Activated B cell treated with CpG ODN at 0.5 μM for 24 hours (primary cell): ENCODE measurements around the gene SOCS6. TPM values are rescaled to one million over a fixed set of nuclear protein-coding genes. Genes with fewer than 3 reads are reported as not detected.

Experiments
- ATAC-seq: fragments of 200-7000 bp; cut with Tn5 transposase; one replicate; pipeline ENCODE4 v1.10.0; 2021; ENCODE audit warnings: low read depth, mild to moderate bottlenecking, moderate library complexity
- CTCF ChIA-PET: fragments of 350-600 bp; sonication (Branson Sonifier 250); formaldehyde crosslinking; loops from one replicate; lab custom pipeline; 2021; ENCODE audit warnings: antibody characterized with exemption; lab: Charles Lee
- POLR2A ChIA-PET: fragments of 350-600 bp; sonication (Branson Sonifier 250); formaldehyde crosslinking; loops from one replicate; lab custom pipeline; 2021; ENCODE audit warnings: antibody characterized with exemption; lab: Charles Lee
- DNase-seq: peaks from one replicate; pipeline ENCODE4 v3.0.0; 2022
- H3K27ac Mint-ChIP-seq: one replicate; pipeline ENCODE4 v1.8.0; 2020; ENCODE audit warnings: mixed read lengths
- H3K27me3 Mint-ChIP-seq: one replicate; pipeline ENCODE4 v1.8.0; 2021; ENCODE audit warnings: mixed read lengths
- H3K36me3 Mint-ChIP-seq: one replicate; pipeline ENCODE4 v1.8.0; 2021; ENCODE audit warnings: low read depth, mixed read lengths
- H3K4me1 Mint-ChIP-seq: one replicate; pipeline ENCODE4 v1.8.0; 2021; ENCODE audit warnings: mixed read lengths
- H3K4me3 Mint-ChIP-seq: one replicate; pipeline ENCODE4 v1.8.0; 2020; ENCODE audit warnings: mild to moderate bottlenecking, mixed read lengths
- H3K9me3 Mint-ChIP-seq: one replicate; pipeline ENCODE4 v1.8.0; 2020; ENCODE audit warnings: mixed read lengths
- CTCF ChIP-seq: fragments of 200-600 bp; IDR thresholded peaks from one replicate; pipeline ENCODE4 v1.8.0; 2022; ENCODE audit warnings: antibody characterized with exemption, mild to moderate bottlenecking
- intact Hi-C: fragments of 100-400 bp; cut with micrococcal nuclease; formaldehyde crosslinking; loops from one replicate; pipeline ENCODE4 v1.15.1; 2024
- total RNA-seq: library from RNA; stranded (reverse); gene quantifications from 2 replicates; pipeline ENCODE4 v1.2.3, GENCODE V29; 2022

The SOCS6 gene
- total RNA-seq, 1 donor from 2014 or later: 1.1 TPM

- ChIA-PET CTCF (no interaction called here), POLR2A (no interaction called here)
- Mint-ChIP-seq H3K9me3 (peaks cover 3% of the 10 kb centered on the region), H3K27ac (no peak overlapping the region), H3K27me3 (no peaks in the 10 kb centered on the region), H3K36me3 (no peaks in the 10 kb centered on the region), H3K4me1 (peaks cover 6% of the 10 kb centered on the region), H3K4me3 (no peak overlapping the region)
- ATAC-seq (no peak), DNase-seq (no peak)
- TF ChIP-seq CTCF: no peak
- intact Hi-C loops: no loop called here
Measured at GRCh38 chr18:70329071-70329470, 40.2 kb downstream of the SOCS6 start.

- CTCF ChIA-PET: no interaction called here
- Mint-ChIP-seq H3K27ac (no peak overlapping the region), H3K36me3 (no peaks in the 10 kb centered on the region), H3K4me1 (peaks cover 6% of the 10 kb centered on the region), H3K9me3 (peaks cover 8% of the 10 kb centered on the region), H3K4me3 (no peak overlapping the region), H3K27me3 (no peaks in the 10 kb centered on the region)
- intact Hi-C loops: no loop called here
- no peak for DNase-seq
- no peak for ATAC-seq
- no peak for TF ChIP-seq CTCF
- POLR2A ChIA-PET: no interaction called here
Measured at GRCh38 chr18:70330887-70331286, 42.0 kb downstream of the SOCS6 start.

- Mint-ChIP-seq H3K36me3 (no peaks in the 10 kb centered on the region), H3K9me3 (peaks cover 8% of the 10 kb centered on the region), H3K4me3 (no peak overlapping the region), H3K27ac (no peak overlapping the region), H3K4me1 (peaks cover 4% of the 10 kb centered on the region), H3K27me3 (no peaks in the 10 kb centered on the region)
- intact Hi-C loops: no loop called here
- ATAC-seq (no peak), DNase-seq (no peak)
- ChIA-PET POLR2A (no interaction called here), CTCF (no interaction called here)
- TF ChIP-seq CTCF: no peak
Measured at GRCh38 chr18:70331456-70332097, 42.7 kb downstream of the SOCS6 start.

- TF ChIP-seq CTCF: no peak
- ChIA-PET POLR2A (no interaction called here), CTCF (no interaction called here)
- Mint-ChIP-seq H3K27me3 (no peaks in the 10 kb centered on the region), H3K36me3 (no peaks in the 10 kb centered on the region), H3K27ac (no peak overlapping the region), H3K9me3 (peaks cover 8% of the 10 kb centered on the region), H3K4me3 (no peak overlapping the region), H3K4me1 (peaks cover 4% of the 10 kb centered on the region)
- no peak for ATAC-seq
- DNase-seq: no peak
- intact Hi-C loops: no loop called here
Measured at GRCh38 chr18:70332694-70333093, 43.8 kb downstream of the SOCS6 start.

GRCh38 chr18:70333316-70333715 lies 44.5 kb downstream of the SOCS6 start:
- no peak overlapping the region for H3K4me3 Mint-ChIP-seq

More at GRCh38 chr18:70333316-70333715, 44.5 kb downstream of the SOCS6 start:
- DNase-seq (no peak), ATAC-seq (no peak)
- intact Hi-C loops: no loop called here
- CTCF ChIA-PET: no interaction called here
- Mint-ChIP-seq H3K4me1 (peaks cover 4% of the 10 kb centered on the region), H3K9me3 (peaks cover 8% of the 10 kb centered on the region), H3K36me3 (no peaks in the 10 kb centered on the region), H3K27me3 (no peaks in the 10 kb centered on the region), H3K27ac (no peak overlapping the region)
- POLR2A ChIA-PET: no interaction called here
- TF ChIP-seq CTCF: no peak
